Measurements from ENCODE around the gene EXT2.

Gene EXT2

DNA sequence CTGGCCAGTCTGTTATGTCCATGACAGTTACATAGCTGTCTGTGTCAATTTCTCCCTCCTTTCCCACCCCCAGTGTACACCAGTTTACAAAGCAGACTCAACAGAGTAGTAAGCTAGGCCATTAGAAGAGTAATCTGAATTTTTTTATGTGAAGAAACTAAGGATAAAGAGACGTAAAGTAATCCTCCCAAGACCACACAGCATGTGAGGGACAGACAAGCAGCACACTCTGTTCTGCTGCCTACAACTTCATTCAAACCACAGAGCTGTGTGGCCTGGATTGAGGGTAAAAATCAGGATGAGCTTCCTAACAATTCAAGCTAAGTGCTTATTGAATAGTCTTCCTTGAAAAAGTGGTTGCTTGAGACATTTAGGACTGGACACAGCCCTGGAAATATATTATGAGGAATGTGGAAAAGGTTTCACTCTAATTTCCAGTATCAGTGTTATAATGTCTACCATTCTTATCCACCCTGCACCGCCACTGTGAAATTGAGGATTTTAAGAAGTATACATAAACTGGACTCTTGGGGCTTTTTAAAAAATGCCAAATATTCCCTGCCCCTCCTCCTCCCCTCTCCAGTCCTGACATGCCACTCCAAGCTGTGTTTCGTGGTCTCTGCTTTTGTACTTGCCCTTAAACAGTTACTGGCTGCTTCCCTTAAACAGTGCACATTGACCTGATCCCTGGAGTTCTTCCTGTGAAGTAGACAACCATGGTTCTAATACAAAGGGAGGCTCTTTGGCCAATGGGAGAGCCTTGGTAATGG lies 40.9 kb downstream of the EXT2 start:
- DNase-seq = no peak

DNA sequence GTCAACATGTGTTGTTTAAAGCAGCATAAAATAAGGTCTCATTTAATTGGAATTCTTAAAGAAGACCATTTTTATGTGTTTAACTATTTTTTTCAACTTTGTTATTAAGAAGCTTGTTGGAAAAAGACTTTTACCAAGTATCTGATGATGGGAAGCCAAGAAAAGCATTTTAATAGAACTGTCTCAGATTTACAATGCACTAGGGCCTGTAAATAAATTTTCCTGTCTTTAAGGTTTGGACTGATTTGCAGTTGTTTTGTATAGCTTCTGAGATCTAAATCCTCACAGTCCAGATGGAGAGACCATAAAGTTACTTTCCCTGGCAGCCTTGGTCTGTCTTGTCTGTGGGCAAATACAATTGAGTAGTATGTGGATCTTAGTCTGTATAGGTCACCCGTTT lies 41.6 kb downstream of the EXT2 start:
- no peak for DNase-seq

DNA sequence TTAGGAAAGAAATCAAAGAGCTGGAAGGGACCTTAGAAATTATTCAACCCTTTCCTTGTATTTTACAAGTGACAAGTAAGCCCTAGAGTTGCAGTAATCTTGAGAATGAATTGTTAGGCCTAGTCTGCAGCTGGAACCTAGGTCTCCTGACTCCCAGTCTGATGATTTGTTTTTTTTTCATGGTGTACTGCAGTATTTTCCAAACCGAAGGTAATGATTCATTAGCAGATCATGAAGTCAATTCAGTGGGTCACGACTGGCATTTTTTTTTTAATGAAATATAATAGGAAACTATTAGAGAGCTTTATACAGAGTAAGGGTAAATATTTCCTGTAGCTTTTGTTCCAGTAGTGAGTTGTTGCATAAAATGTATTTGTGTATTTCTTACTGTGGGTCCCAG lies 42.8 kb downstream of the EXT2 start:
- DNase-seq = no peak

DNA sequence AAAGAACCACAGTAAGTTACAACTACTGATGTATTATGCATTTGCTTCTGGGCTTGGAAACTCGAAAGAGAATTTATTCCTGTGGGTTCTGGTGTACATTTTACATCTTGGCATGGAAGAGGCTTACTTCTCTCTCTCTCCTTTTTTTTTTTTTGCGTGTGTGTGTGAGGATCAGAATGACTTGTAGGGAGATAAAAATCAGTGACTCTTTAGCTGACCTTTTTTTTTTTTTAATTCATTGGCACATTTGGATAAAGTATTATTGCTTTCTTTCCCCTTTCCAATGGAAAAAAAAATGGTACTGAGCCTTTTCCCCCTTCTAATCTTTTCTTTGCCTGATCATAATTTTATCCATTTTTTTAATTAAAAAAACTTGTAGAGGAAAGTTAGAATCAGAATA lies 43.5 kb downstream of the EXT2 start:
- DNase-seq = no peak

DNA sequence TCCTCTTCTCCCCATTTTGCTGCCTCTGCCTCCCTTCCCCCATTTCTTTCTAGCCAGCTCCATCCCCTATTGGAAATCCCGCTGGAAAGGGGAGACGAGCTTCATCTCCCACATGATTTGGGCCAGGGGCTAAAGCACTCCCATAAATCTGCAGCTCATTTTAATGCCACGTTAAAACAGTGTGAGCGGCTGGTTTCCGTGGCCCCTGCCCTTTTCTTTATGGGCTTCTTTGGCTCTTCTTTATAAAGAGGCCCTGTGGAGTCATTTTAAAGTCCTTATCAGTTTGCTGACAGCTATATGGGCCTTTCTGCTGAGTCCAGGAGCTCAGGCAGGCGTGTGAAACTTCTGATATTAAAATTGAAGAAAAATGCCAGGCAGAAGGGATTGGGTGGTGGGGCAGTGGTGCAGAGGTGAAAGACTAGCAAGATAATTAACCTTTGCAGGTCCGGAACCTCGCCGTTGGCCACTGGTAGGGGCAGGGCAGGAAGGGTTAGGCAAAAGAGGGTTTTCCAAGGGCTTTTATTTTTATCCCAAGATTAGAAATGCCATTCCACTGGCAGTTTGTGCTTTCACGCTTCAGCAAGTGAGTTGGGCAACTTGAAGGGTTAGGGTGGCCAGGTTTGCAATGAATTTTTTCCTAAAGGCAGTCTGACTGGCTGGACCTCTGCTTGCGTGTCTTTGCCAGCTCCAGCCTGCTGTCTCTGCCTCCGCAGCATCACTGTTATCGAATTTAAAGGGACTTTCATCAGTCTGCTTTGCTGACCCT lies 44.3 kb downstream of the EXT2 start:
- no peak for DNase-seq

DNA sequence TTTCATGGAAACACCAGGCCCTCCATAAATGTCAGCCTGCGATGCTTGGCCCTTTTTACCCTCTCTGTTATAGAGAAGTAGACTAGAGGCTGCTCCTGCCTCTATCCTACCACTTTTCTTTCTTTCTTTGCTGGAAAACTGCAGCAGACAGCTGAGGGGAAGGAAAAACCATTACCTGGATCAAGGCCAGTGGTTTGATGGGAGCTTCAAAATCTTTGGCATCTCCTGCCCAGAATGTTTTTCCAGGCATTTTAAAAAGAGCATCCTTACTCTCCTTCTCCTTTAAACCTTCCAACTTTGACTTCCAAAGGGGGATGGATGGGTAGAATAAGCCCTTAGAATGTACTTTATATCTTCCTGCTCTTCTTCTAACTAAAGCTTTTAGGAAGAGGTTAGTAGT lies 44.9 kb downstream of the EXT2 start:
- DNase-seq = no peak

DNA sequence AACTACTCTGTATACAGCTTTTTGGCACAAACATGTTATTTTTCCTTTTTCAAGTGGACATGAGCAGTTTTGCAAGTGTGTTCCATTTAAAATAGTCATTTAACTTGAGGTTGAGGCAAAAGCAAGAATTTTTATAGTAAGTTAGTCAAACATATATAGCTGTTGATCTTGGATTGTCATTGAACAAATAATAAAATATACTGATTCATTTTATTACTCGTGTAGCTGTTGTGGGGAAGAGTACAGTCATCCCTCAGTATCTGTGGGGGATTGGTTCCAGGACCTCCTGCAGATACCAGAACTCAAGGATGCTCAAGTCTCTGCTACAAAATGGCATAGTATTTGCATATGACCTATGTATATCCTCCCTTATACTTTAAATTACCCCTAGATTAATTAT lies 45.3 kb downstream of the EXT2 start:
- no peak for DNase-seq

DNA sequence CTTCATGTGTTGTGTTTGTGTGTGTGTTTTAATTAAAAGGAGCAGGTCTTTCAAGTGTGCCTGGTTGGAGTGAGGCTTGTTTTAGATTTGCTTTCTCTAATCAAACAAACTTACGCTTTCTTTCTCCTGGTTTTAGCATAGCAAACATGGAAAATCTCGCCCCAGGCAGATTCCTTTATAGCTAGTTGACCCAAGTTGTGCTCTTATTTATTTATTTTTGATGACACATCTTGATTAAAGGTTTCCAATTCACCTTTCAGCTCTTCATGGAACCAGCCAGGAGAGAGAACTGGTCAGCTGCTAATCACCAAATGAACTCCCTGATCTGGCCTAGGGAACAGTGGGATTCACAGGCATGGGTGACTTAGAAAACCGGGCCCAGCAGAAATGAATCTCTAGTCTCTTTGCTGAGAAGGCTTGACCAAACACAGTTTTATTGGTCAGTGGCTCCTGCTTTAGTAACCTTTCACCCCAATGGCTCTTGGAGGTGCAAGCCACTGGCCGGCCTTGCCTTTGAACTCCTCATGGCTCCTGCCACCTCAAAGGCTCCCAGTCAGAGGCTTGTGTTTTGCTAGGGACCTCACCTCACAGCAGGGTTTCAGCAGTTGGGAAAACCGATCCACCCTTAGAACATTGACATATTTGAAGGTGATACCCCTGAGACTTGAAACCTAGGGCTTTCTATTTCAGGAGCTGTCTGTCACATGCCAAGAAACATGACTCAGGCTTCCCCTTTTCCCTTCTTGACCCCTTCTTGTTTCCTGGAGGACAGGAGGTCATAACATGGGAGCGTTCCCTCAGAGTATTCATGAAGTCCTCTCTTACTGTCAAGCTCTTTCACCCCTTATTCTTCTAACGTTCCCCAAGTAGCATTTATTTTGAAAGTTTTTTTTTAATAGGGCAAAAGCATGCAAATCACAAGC lies 48.8 kb downstream of the EXT2 start:
- no peak for DNase-seq

DNA sequence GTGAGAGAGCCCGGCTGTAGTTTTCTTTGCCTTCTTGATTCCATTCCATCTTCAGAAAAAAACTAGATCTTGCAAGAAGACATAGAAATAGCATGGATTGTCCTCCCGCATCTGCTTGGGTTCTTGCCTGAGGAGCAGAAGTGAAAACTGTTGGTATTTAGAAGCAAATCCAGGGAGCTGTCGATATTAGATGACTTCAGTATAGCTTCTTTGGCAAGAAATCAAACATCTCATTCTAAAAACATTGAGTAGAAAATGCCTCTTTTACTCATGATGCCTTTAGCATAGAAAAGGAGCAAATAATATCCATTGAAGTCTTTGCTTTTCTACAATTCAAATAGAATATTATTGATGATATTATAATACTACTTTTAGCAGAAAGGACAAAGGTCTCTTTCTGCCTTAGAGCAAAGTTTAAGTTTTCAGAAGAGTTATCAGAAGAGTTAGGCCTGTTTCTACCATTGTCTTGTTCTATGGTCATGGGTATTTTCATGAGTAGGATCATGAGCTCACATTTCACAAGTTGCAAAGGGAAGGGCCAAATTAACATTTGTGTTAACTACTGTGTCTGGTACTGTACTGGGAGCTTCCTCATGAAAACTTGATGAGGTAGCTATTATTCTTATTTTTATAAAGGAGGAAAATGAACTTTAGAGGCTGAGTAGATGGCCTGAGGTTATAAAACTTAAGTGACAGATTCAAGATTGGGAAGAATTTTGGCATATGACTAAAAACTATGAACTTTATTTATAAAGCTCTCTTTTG lies 49.7 kb downstream of the EXT2 start:
- no peak for DNase-seq

DNA sequence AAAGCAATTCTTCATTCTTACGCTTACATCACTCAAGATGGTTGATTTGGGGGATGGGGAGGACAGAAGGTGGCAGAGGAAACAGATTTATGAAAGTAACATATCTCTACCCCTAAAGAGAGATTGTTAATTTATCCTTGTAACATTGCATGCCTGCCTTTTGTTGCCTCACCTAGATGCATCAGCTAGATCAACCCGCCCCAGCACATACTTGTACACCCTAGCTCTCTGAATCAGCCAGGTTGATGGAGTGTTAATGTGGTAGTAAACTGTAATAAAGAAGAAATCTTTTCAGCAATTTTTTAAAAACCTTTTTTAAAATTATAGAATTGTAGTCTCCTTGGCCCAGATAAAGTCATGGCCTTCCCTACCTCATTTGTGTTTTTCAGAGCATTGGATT lies 51.5 kb downstream of the EXT2 start:
- no peak for DNase-seq

DNA sequence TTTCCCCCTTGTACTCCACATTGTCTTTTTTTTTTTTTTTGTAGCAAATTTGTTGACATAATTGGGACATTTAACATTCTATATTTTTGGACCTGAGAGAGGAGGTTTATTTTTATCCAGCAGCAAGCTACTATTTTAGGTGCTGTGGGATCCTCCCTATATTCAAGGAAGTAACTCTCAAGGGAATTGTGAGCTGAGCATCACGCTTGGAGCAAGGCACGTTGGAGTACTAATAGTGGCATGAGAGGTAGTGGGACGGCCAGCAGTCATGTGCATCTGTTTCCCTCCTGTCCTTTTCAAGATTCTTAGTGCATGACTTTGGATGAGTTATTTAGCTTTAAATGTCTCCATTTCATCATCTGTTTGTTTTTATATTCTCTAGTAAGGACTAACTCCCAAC lies 52.3 kb downstream of the EXT2 start:
- DNase-seq = no peak

DNA sequence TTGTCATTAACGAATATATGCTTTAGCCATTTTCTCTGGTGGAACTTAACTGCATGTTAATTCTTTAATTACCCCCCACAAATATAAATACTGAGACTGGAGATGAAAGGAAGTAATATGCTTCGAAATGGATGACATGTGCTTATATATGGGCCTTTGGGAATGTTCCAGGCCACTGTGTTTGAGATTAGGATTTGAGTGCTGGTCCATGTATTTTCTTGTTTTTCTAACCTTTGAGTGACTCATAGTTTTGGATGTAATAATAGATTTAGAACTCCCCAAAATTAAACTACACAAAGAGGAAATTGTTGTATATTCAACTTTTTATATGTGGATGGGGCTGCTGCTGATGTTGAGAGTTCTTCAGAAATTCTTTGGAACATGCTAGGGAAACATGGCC lies 54.2 kb downstream of the EXT2 start:
- DNase-seq = no peak

DNA sequence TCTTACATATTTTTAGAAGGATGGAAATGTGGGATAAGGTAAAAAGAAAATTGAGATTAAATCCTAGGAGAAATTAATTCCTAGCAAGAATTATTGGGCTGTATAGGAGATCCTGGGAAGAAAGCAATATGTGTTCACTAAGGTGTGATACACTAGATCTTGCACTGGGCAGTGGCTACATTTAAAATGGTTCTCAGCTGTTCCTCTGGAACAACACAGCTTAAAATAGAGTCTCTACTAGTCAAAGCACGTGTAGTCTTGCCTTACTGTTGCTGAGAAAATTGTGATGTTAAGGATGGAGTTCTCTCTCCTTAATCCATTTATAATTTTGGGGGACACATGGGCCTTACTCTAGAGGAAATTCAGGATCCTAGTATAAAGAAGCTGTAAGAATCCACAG lies 54.9 kb downstream of the EXT2 start:
- no peak for DNase-seq

DNA sequence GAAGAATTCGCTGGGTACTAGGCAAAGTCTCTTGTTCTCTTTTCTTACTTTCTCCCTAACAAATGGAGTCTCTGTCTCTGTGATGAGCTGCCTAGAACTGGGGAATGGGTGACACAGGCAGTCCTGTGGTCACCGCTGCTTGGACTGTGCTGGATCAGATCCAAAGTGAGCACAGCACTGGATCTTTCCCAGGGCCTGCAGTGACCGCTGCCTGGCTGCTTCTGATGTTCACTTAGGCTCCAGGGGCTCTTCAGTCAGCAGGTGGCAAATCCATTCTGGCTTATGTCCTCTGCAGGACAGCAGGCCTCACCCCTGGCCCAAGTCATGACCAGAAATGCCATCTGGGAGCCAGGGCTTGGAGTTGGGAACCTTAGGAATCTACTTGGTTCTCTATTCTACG lies 61.5 kb downstream of the EXT2 start:
- no peak for DNase-seq

DNA sequence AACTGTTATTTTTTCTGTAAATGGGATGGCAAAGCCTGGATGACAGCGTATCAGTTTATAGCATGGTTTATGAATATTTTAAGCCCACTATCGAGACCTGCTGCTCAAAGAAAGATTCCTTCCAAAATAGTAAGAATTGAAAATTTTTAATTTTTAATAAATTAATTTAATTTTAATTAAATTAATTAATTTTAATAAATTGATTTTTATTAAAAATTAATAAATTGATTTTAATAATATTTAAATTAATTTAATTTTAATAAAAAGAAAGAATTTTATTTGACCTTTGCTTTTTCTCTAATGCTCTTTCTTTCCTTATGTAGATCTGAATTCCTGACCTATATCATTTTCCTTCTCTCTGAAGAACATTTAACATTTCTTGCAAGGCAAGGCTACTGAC lies 62.9 kb downstream of the EXT2 start:
- DNase-seq = no peak

DNA sequence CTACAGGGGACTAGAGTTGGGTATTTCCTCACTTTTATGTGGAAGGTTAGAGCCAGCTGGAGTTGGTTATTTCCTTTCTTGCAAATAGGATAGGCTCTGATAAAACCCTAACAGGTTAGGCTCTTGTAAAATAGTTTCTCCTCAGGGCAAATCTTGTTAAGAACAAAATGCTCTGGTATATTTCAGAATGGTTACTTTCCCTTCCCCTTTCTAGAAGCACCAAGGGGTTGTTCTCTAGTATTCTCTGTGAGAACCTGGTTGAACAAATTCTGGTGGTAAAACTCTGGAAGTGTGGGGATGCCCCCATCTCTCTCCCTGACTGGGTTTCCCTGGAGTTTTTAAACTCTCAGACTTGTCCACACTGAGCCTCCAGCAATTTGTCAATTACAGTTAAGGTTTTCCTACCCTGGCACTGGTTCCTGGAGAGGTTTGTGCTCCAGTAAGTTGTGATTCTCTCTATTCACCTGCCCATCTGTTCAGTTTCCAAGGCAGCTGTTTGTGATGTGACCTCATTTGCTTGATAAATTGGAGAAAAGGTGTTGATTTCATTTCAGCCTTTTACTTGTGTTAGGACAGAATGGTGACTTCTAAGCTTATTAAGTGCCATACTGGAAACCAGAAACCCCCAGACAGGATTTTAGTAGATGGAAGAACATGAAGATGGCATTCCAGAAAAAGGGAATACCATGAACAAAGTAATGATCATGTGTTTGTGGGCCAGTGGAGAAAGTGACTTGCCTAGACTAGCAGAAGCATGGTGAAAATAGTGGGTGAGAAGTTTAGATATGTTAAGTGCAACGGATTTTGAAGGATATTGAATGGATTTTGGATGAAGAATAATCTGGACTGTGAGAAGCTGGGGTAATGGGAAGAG lies 64.6 kb downstream of the EXT2 start:
- DNase-seq = no peak

DNA sequence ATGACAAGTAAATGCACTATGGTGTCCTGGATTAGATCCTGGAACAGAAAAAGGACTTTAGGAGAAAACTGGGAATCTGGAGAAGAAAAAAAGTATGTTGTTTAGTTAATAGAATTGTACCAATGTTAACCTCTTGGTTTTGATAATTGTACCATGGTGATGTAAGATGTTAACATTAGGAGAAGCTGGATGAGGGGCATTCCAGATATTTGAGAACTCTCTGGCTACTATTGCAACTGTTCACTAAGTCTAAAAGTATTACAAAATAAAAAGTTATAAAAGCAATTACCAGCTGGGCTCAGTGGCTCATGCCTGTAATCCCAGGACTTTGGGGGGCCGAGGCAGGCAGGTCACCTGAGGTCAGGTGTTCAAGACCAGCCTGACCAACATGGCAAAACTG lies 66.5 kb downstream of the EXT2 start:
- no peak for DNase-seq

DNA sequence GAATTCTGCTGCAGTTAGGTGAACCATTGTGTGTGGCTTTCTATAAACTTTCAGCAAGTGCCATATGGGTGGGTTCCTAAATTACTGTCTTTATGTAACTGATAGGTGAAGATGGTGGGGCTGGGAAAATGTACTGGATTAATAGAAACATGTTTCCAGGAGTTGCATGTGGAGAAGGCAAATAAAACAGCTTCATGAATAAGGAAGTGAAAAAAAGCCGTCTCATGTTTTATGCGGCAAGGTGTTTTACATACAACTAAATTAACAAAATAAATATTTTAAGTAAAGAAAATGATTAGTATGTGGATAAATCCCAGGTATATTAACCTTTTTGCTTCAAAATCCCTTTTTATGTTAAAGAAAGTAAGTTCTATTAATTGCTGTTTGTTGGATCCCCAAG lies 67.2 kb downstream of the EXT2 start:
- no peak for DNase-seq

DNA sequence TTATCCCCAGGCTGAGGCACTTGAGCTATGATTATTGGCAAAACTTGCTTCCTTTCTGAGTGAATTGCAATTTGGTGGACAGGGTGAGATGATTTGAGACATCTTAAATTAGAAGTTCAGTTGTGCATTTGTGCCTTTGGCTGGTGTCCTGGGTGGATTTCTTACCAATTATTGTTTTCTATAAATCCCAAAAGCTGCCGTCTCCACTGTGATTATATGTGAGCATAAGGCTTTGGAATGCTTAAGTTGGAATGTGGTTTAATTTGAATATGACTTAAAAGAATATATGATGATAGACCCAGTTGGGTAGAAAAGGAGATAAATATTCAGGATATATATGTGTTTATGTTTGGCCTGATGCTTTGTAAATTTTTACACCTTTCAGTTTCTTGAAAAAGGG lies 70.0 kb downstream of the EXT2 start:
- DNase-seq = no peak

DNA sequence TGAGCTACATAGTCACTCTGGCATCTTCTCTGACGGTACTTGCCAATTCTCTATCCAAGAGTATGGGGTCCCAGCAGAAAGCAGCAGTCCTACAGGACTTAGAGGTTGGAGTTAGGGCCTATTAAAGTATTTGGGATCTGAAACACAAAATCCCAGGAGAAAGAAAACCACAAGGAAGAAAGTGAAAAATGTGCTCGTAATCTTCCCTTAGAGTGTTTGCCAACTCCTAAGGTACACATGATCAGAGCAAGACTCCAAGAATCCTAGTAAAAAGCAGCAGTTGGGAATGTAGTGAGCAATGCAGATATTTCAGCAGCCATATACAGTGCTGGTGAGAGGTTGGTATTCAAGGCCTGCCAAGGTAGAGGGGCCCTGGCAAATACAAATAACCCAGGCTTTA lies 71.6 kb downstream of the EXT2 start:
- DNase-seq = no peak

DNA sequence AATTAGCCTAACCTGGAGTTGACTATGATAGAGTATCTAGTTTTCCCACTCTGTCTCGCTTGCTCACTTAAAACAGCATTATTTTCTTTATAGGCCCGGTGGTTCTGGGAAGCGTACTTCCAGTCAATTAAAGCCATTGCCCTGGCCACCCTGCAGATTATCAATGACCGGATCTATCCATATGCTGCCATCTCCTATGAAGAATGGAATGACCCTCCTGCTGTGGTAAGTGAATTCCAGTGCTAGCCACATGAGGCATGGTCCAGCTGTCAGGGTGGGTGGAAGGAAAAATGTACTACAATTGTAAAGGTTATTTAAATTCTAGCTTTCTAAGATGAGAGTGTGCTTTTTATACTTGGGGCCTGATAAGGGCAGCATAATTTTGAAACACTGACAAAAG lies 76.0 kb downstream of the EXT2 start:
- DNase-seq = no peak

DNA sequence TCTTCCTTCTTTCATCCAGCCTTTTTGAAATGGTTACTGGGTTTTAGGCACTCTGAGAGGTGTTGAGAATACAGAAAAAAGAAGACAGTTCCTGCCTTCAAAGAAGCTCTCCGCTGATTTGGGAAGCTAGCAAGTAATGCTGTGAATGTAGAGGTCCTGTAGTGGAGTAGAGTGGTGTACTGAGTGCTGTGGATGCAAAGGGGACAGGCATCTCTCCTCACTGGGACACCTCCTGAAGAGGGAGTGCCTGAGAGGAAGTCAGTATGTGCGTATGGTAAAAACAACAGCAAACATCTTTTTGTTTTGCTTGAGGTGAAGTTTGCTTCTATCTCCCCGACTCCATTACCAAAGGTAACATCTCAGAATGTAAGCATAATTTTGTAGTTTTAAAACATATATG lies 77.5 kb downstream of the EXT2 start:
- DNase-seq = no peak

All from stimulated activated CD4-positive, alpha-beta T cell treated with anti-CD3 and anti-CD28 coated beads, Interleukin-4, amount 100 ng/mL, for 1 hour (primary cell).